ENCODE data around the gene ZNF850. TPM values are rescaled to one million over a fixed set of nuclear protein-coding genes. Genes with fewer than 3 reads are reported as not detected.

The ZNF850 gene
- total and polyA plus RNA-seq, 9 of the 15 experiments (the other 6 are each of a cell fraction or from before 2014, with no cell fraction given): 1.2 to 13.0 (median 5.9) TPM

- Histone ChIP-seq H3K4me1 (replicated peaks in 1 of 2; ENCODE audit: control insufficient read depth in 2 of 2, insufficient read depth in 2 of 2, low read length in 2 of 2) (no peaks in the 10 kb centered on the region), H3K9me3 (replicated peaks; ENCODE audit: control insufficient read depth, insufficient read depth, low read depth, low read length) (peaks cover 53% of the 10 kb centered on the region), H3K4me3 (no peak overlapping the region), H3K9ac (ENCODE audit: insufficient read depth in 1 of 2, low read depth in 2 of 2, low read length in 2 of 2) (no peak overlapping the region), H3K27me3 (ENCODE audit: control insufficient read depth in 2 of 2, insufficient read depth in 2 of 2, low read length in 2 of 2) (no peaks in the 10 kb centered on the region), H3K36me3 (ENCODE audit: control insufficient read depth, insufficient read depth, low read length) (peaks cover 85% of the 10 kb centered on the region), H2AFZ (ENCODE audit: low read depth, low read length) (no peak overlapping the region), H3K79me2 (ENCODE audit: control insufficient read depth, insufficient read depth, low read length) (no peaks in the 10 kb centered on the region; the same call in 2 of the 3 replicates), H3K27ac (ENCODE audit: extremely low read depth, low read depth, low read length) (no peak overlapping the region), H4K20me1 (replicated peaks; ENCODE audit: control insufficient read depth, insufficient read depth, low read length) (no peaks in the 10 kb centered on the region), H3K9me1 (ENCODE audit: control insufficient read depth, insufficient read depth, low read length) (no peaks in the 10 kb centered on the region), H3K4me2 (ENCODE audit: insufficient read depth, low read length) (no peak overlapping the region)
- POLR2A ChIA-PET: no interaction called here
- in situ Hi-C loops (cut with MboI): no loop called here
- DNase-seq (ENCODE audit: extremely low read depth in 1 of 4, low spot score in 3 of 4) (no peak), ATAC-seq (no peak), FAIRE-seq (no peak)
- TF ChIP-seq PHF21A (IDR thresholded peaks at IDR 0.05; ENCODE audit: borderline replicate concordance, low read depth) (no peak), MCM2 (IDR thresholded peaks at IDR 0.05; ENCODE audit: low read depth) (no peak), ETS1 (conservative IDR thresholded peaks at IDR 0.05; ENCODE audit: control insufficient read depth, low read depth, low read length) (no peak), STAT5A (IDR thresholded peaks at IDR 0.05; ENCODE audit: borderline replicate concordance, low read length) (no peak), RCOR1 (IDR thresholded peaks at IDR 0.05; ENCODE audit: borderline replicate concordance in 1 of 2, low read depth in 2 of 2, low read length in 2 of 2) (no peak), ZNF274 (IDR thresholded peaks at IDR 0.05; ENCODE audit: borderline replicate concordance, low read depth, low read length) (peak; percentile 98), NKRF (IDR thresholded peaks at IDR 0.05; ENCODE audit: borderline replicate concordance) (no peak), ZNF280B (CRISPR knock-in tag; IDR thresholded peaks at IDR 0.05) (no peak), TFAM (CRISPR knock-in tag; conservative IDR thresholded peaks at IDR 0.05) (no peak), IFI16 (CRISPR knock-in tag; IDR thresholded peaks at IDR 0.05) (no peak), TRIM28 (IDR thresholded peaks at IDR 0.05) (0 out of 2 replicates have a peak, but pooled peaks have one; percentile 48)
- intact Hi-C loops (cut with micrococcal nuclease): no loop called here
- CTCF ChIA-PET (ENCODE audit: low intra/inter-chr PET ratio): no interaction called here
- BruUV-seq (replicated peaks): no TSS peak
- 69% methylated on average over 4 of the region's 4 CpGs for WGBS (ENCODE audit: insufficient coverage, low coverage, missing lambda C conversion rate)
These were observed 22.4 kb downstream of the ZNF850 start for GRCh38 chr19:36750066-36750691.

Measured in K562 (cell line).